Amniotic epithelial cell (primary cell): ENCODE results near the gene NFIL3.
A peak's percentile ranks its signal among the peaks of the same experiment; 100 is the strongest.

Source experiments
- DNase-seq: peaks from one replicate; pipeline ENCODE4 v3.0.0-alpha.2; 2010; ENCODE audit warnings: low read depth

Gene NFIL3

GRCh38 chr9:91422758-91423711 lies 597 bp downstream of the NFIL3 start:
- peak; percentile 80 for DNase-seq

- peak; percentile 34 for DNase-seq
Observed at GRCh38 chr9:91421971-91422757, 1.5 kb downstream of the NFIL3 start.

DNA sequence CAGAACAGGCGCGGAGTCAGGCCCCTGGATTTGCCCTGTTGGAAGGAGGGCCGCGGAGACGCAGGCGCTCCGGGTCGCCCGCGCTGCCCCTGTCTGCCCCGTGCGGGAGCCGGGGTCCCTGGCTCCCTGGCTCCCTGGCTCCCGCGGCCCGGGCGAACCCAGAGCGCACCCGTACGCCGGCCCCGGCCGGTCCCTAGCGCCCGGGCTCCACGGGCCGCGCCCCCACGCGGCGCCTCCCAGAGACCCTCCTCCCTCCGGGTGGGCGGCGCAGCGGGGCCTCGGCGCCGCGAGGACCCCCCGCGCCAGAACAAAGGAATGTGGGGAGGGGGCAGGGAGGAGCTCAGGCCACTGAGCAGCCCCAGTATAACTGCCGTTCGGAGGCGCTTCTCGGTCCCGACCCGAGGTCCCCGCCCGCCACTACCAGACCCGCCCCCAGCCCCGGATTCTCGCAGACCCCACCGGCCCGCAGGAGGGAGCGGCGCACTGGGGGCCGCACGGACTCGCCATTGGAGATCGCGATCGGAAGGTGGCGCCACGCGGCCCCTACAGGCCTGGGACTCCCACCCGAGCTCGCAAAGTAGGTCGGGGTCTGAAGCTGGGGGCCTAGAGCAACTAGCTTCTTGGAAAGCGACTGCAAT lies 2.4 kb downstream of the NFIL3 start:
- peak; percentile 34 for DNase-seq

DNA sequence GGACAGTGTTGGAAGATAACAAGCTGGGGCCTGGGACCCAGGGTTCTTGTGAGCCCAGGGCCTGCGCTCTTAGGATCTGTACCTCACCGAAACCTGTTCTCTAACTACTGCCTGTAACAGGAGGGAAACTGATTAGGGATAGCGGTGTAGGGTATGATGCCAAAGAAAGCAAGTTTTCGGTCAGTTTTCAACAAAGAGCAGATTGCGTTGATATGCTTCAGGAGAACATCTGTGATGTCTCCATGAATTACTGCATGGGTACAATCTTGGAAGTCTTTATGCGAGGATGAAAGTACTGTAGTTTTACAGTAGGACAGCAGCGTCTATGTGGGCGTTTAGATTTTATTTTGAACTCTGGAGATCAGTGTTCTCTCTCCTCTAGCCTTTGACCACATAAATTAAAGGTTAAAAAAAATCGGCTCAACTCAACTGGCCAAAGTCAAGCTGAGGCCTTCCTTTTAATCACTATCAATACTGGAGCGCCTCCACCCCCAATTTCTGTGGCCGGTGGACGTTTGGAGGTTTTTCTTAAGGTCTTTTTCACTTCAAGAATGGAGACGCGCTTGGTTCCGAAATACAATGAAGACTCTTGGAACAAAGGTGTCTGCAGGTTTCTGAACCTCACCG lies 3.0 kb downstream of the NFIL3 start:
- peak; percentile 41 for DNase-seq

GRCh38 chr9:91419222-91420191 lies 4.1 kb downstream of the NFIL3 start:
- DNase-seq: peak; percentile 98

GRCh38 chr9:91418215-91418610 lies 5.4 kb downstream of the NFIL3 start:
- DNase-seq: no peak

- DNase-seq: no peak
Observed at GRCh38 chr9:91417602-91418214, 5.9 kb downstream of the NFIL3 start.

DNA sequence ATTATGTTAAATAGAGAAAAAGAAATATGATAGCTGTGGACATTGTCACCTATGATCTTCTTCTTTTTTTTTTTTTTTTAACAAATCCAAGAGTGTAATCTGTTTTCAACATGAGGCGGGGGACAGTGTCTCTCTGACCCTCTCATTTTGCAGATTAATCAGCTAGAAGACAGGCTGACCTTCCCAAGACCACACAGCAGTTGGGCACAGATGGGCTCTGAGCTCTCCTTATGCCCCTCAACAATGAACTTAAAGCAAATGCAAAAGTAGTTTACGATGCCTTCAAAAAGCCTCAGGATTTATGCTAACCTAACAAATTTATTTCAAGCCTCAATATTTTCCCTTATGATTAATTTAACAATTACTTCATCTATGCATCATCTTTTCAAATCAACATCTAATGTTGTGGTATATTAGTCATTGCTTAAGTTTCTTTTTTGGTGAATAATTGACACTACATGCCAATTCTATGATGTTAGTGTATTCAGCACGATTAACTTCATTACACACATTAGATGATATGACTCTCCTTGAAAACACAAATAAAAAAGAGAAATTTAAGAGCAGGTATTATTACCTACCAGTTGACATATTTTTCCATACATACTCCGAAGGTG lies 7.4 kb downstream of the NFIL3 start:
- no peak for DNase-seq

- DNase-seq: no peak
Observed at GRCh38 chr9:91415290-91415689, 8.3 kb downstream of the NFIL3 start.

GRCh38 chr9:91412941-91413340 lies 10.7 kb downstream of the NFIL3 start:
- no peak for DNase-seq

DNA sequence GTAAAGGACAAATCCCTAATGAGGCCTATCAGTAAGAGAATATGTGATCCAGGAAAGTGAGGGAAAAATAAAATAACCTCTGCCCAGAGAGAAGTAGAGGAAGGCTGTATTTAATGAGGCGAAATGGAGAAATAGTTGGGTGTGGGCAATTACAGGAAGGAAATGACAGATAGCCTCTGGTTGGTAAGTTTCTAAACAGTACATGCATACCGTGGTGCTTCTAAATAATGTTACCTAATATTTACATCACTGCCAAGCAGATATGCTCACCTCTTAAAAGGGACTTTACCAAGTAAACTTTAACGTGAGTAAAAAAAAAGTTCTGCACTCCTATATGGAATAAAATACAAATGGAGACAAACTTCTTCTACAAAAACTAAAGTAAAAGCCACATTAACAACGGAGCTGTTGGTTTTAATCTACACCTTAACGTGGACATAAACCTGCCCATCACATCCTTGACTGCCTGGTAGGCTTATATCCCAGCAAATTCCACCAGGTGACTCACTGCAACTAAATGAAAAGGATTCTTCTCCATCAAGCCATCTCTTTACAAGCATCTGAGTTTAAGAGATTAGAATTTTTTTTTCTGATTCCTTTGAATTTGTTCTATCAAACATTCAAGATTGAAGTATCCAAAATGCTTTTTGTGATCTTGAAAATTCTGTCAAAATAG lies 12.4 kb downstream of the NFIL3 start:
- DNase-seq: peak; percentile 69

DNA sequence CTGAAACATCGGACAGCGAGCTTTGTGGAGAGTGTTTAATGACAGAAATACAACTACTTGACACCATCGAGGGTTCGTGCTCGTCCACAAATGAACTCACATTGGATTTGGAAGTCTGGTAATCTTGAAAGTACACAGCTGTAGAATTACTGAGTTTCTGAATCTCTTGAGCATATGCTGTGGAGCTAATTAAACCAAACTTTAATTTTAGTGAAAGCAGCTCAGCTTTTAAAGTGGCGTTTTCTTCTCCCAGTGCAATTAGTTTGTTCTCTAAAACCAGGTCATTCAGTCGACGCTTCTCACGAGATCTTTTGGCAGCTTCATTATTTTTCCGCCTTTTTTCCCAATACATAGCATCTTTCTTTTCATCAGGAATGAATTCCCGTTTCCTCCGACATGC lies 13.5 kb downstream of the NFIL3 start:
- DNase-seq: no peak

GRCh38 chr9:91408475-91408874 lies 15.2 kb downstream of the NFIL3 start:
- DNase-seq: peak; percentile 79

GRCh38 chr9:91407580-91408318 lies 15.9 kb downstream of the NFIL3 start:
- peak; percentile 42 for DNase-seq

GRCh38 chr9:91405343-91406077 lies 18.1 kb downstream of the NFIL3 start:
- no peak for DNase-seq

GRCh38 chr9:91403665-91404543 lies 19.7 kb downstream of the NFIL3 start:
- no peak for DNase-seq

DNA sequence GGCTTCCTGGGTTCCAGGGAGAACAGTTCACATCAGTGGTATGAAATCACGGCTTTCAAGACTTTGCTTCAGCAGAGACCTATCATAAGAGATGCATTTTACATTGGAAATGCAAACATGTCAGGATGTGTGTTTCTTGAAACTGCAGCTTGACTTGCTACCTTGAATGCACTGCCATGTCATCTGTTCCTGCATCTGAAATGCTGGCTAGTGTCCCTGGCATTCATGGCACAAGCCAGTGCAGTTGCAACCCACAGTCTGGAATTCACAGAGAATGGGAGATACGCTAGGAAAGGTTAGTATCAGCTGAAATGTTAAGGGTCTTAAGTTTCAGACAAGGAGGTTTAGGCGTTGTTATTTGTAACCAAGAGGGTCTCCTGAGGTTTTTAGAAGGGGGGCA lies 24.7 kb downstream of the NFIL3 start:
- DNase-seq: no peak
